Measurements from ENCODE around the gene DCN. TPM values are rescaled to one million over a fixed set of nuclear protein-coding genes. Genes with fewer than 3 reads are reported as not detected.

DCN gene
- total RNA-seq, 4 donors from 2014 or later = 552 to 2,825 (median 1,634) TPM

DNA sequence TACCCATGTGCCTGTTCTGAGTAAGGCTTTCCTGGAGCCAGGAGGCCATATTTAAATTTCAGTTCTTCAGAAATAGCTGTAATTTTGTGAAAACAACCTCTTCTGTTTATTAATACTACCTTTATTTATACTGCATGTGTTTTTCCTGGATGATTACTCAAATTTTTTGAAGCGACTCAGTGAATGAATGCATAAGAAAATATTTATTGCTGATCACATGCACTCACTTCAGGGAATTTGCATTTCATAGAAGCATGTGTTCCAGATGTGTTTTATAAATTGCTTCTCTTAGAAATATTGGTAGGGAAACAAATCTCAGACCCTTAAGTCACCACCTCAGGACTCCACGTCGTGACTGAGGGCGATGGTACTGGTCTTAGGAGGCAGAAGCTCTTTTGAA, 21.8 kb upstream of the DCN start:
- no peak for ATAC-seq
- H3K9me3 ChIP-seq = no peaks in the 10 kb centered on the region
- H3K36me3 ChIP-seq = no peaks in the 10 kb centered on the region
- H3K4me3 ChIP-seq = no peak overlapping the region
- no peaks in the 10 kb centered on the region for H3K4me1 ChIP-seq
- 89 to 94% methylated on average over 4 of the region's 4 CpGs for WGBS, 2 donors (ENCODE audit: low coverage in 1 of 2)
- H3K27me3 ChIP-seq = no peaks in the 10 kb centered on the region
- no peak for TF ChIP-seq CTCF (IDR thresholded peaks at IDR 0.05)
- no peak for TF ChIP-seq POLR2A (IDR thresholded peaks at IDR 0.05)
- no peak for TF ChIP-seq EP300 (IDR thresholded peaks at IDR 0.05)
- TF ChIP-seq POLR2AphosphoS5 (IDR thresholded peaks at IDR 0.05) = no peak
- no peak overlapping the region for H3K27ac ChIP-seq

DNA sequence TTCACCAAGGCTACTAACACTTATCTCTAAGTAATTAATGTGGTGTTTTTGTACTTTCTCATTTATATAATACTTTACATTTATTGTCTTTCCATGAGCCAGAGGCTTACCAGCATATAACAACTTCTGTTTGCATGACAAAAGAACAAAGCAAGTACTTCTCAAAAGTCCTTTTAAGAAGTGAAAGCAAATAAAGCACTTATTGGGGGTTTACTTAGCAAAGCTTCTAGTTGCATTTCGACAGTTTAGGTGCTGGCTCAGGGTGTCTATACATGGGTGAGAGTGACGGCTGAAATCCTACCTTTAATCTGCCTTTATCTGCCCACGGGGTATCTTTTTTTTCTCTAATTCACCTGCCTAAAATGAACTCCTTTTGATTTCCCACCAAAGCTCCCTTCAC, 21.0 kb upstream of the DCN start:
- H3K9me3 ChIP-seq = no peaks in the 10 kb centered on the region
- no peak overlapping the region for H3K4me3 ChIP-seq
- H3K27me3 ChIP-seq = no peaks in the 10 kb centered on the region
- no peaks in the 10 kb centered on the region for H3K4me1 ChIP-seq
- ATAC-seq = no peak
- no peaks in the 10 kb centered on the region for H3K36me3 ChIP-seq
- no peak overlapping the region for H3K27ac ChIP-seq
- no peak for TF ChIP-seq POLR2AphosphoS5 (IDR thresholded peaks at IDR 0.05)
- TF ChIP-seq CTCF (IDR thresholded peaks at IDR 0.05) = no peak
- TF ChIP-seq EP300 (IDR thresholded peaks at IDR 0.05) = no peak
- TF ChIP-seq POLR2A (IDR thresholded peaks at IDR 0.05) = no peak
- WGBS, 2 donors (ENCODE audit: low coverage in 1 of 2) = 67 to 87% methylated on average over 3 of the region's 3 CpGs

- no peaks in the 10 kb centered on the region for H3K4me1 ChIP-seq
- no peak overlapping the region for H3K4me3 ChIP-seq
- H3K9me3 ChIP-seq = peaks cover 0 to 4% (median 0%) of the 10 kb centered on the region in 3 donors
- H3K27ac ChIP-seq = no peak overlapping the region
- no peak for ATAC-seq
- no peaks in the 10 kb centered on the region for H3K27me3 ChIP-seq
- no peak for TF ChIP-seq CTCF (IDR thresholded peaks at IDR 0.05)
- TF ChIP-seq POLR2AphosphoS5 (IDR thresholded peaks at IDR 0.05) = no peak
- TF ChIP-seq EP300 (IDR thresholded peaks at IDR 0.05) = no peak
- TF ChIP-seq POLR2A (IDR thresholded peaks at IDR 0.05) = no peak
- H3K36me3 ChIP-seq = no peaks in the 10 kb centered on the region
- 89 to 100% methylated on average over 1 of the region's 1 CpG for WGBS, 2 donors (ENCODE audit: low coverage in 1 of 2)
Measured at GRCh38 chr12:91202390-91202789, 19.8 kb upstream of the DCN start.

- WGBS, 2 donors (ENCODE audit: low coverage in 1 of 2) = 85% methylated on average over 1 of the region's 1 CpG; no CpG with 5 or more reads in 1 of the 2 donors
- Histone ChIP-seq H3K27ac (no peak overlapping the region), H3K36me3 (no peaks in the 10 kb centered on the region), H3K4me1 (peaks cover 0 to 4% (median 0%) of the 10 kb centered on the region in 3 donors), H3K27me3 (no peaks in the 10 kb centered on the region), H3K4me3 (no peak overlapping the region), H3K9me3 (peaks cover 0 to 19% (median 0%) of the 10 kb centered on the region in 3 donors)
- no peak for ATAC-seq
- no peak for TF ChIP-seq EP300 (IDR thresholded peaks at IDR 0.05)
- no peak for TF ChIP-seq POLR2A (IDR thresholded peaks at IDR 0.05)
- no peak for TF ChIP-seq POLR2AphosphoS5 (IDR thresholded peaks at IDR 0.05)
- no peak for TF ChIP-seq CTCF (IDR thresholded peaks at IDR 0.05)
Measured at GRCh38 chr12:91196436-91196835, 13.8 kb upstream of the DCN start.

DNA sequence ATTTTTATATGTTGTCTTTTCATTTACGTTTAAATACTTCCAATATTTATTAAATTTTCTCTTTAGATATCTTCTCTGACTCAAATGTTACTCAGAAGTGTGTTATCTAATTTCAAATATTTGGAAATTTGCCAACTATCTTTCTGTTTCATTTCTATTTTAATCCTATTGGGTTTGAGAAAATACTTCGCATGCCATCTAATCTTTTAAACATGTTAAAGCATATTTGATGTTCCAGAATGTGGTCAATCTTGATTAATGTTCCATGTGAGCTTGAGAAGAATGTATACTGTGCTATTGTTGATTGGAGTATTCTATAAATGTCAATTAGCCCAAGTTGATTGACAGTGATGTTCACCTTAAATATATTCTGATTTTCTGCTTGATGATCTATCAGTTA, 11.9 kb upstream of the DCN start:
- no peak for ATAC-seq
- H3K27ac ChIP-seq = no peak overlapping the region
- TF ChIP-seq POLR2AphosphoS5 (IDR thresholded peaks at IDR 0.05) (no peak), POLR2A (IDR thresholded peaks at IDR 0.05) (no peak), EP300 (IDR thresholded peaks at IDR 0.05) (no peak), CTCF (IDR thresholded peaks at IDR 0.05) (no peak)
- no peak overlapping the region for H3K4me3 ChIP-seq
- H3K27me3 ChIP-seq = no peaks in the 10 kb centered on the region
- WGBS, 2 donors (ENCODE audit: low coverage in 1 of 2) = 70 to 83% methylated on average over 2 of the region's 2 CpGs
- H3K4me1 ChIP-seq = peaks cover 0 to 9% (median 0%) of the 10 kb centered on the region in 3 donors
- H3K36me3 ChIP-seq = no peaks in the 10 kb centered on the region
- peaks cover 0 to 19% (median 0%) of the 10 kb centered on the region in 3 donors for H3K9me3 ChIP-seq
